Osteoblast (primary cell): ENCODE data around the gene PPFIBP2. TPM values are rescaled to one million over a fixed set of nuclear protein-coding genes. Genes with fewer than 3 reads are reported as not detected.

Experiments used
- DNase-seq: peaks from one replicate; pipeline ENCODE4 v3.0.0; 2011; ENCODE audit warnings: low spot score, mixed read lengths; ENCODE audit not compliant: insufficient read length; ENCODE audit errors: missing footprints
- H2AFZ ChIP-seq: 2 replicates; pipeline ENCODE4 v1.6.0; 2011; ENCODE audit warnings: mild to moderate bottlenecking, low read length
- H3K27ac ChIP-seq: 2 replicates; pipeline ENCODE4 v1.5.1; 2011; ENCODE audit warnings: mild to moderate bottlenecking, low read depth, low read length, moderate library complexity
- H3K27me3 ChIP-seq: 2 replicates; pipeline ENCODE4 v1.6.0; 2012; ENCODE audit warnings: mild to moderate bottlenecking, control low read depth, inconsistent platforms, low read length, moderate library complexity; ENCODE audit not compliant: insufficient read depth
- H3K36me3 ChIP-seq: 2 replicates; pipeline ENCODE4 v1.5.1; 2011; ENCODE audit warnings: mild to moderate bottlenecking, low read length, control low read depth, moderate library complexity; ENCODE audit not compliant: insufficient read depth
- H3K4me1 ChIP-seq: 2 replicates; pipeline ENCODE4 v1.5.1; 2011; ENCODE audit warnings: mild to moderate bottlenecking, low read length, control low read depth, moderate library complexity; ENCODE audit not compliant: insufficient read depth
- H3K4me2 ChIP-seq: 2 replicates; pipeline ENCODE4 v1.6.0; 2011; ENCODE audit warnings: mild to moderate bottlenecking, low read length; ENCODE audit not compliant: insufficient read depth
- H3K4me3 ChIP-seq: fragments of 200-600 bp; sonication (generic); 3 replicates; pipeline ENCODE4 v1.5.1; 2012; ENCODE audit warnings: mild to moderate bottlenecking, low read length, inconsistent platforms; ENCODE audit not compliant: insufficient read depth
- H3K79me2 ChIP-seq: 2 replicates; pipeline ENCODE4 v1.6.0; 2012; ENCODE audit warnings: mild to moderate bottlenecking, low read length, control low read depth, inconsistent platforms; ENCODE audit not compliant: insufficient read depth
- H3K9me3 ChIP-seq: 2 replicates; pipeline ENCODE4 v1.5.1; 2011; ENCODE audit warnings: low read depth, low read length, control low read depth
- H4K20me1 ChIP-seq: 2 replicates; pipeline ENCODE4 v1.6.0; 2012; ENCODE audit warnings: mild to moderate bottlenecking, low read length, control low read depth; ENCODE audit not compliant: insufficient read depth
- CTCF ChIP-seq: IDR thresholded peaks from 2 replicates; pipeline ENCODE4 v1.5.1; 2011; ENCODE audit warnings: mild to moderate bottlenecking, low read depth, low read length, moderate library complexity; ENCODE audit errors: extremely low read depth
- total RNA-seq: library from RNA; depleted of rRNA; stranded (reverse); fragments of >200 nt; gene quantifications from 2 replicates; pipeline ENCODE4 v1.2.3, GENCODE V29; 2012

PPFIBP2 gene
- total RNA-seq, 1 donor, result 25.0 TPM

GRCh38 chr11:7646866-7647265, 133.1 kb downstream of the PPFIBP2 start:
- H3K4me2 ChIP-seq, result no peak overlapping the region
- H3K27ac ChIP-seq, result no peak overlapping the region
- no peak overlapping the region for H2AFZ ChIP-seq
- DNase-seq, result no peak
- no peaks in the 10 kb centered on the region for H3K36me3 ChIP-seq
- no peak overlapping the region for H3K4me3 ChIP-seq
- H4K20me1 ChIP-seq, result no peaks in the 10 kb centered on the region
- no peaks in the 10 kb centered on the region for H3K9me3 ChIP-seq
- H3K27me3 ChIP-seq, result no peaks in the 10 kb centered on the region
- no peak for TF ChIP-seq CTCF
- no peaks in the 10 kb centered on the region for H3K4me1 ChIP-seq
- H3K79me2 ChIP-seq, result no peaks in the 10 kb centered on the region

GRCh38 chr11:7648264-7648663, 134.5 kb downstream of the PPFIBP2 start:
- no peak overlapping the region for H2AFZ ChIP-seq
- H4K20me1 ChIP-seq, result no peaks in the 10 kb centered on the region
- no peak for TF ChIP-seq CTCF
- no peaks in the 10 kb centered on the region for H3K4me1 ChIP-seq
- H3K27me3 ChIP-seq, result no peaks in the 10 kb centered on the region
- no peaks in the 10 kb centered on the region for H3K79me2 ChIP-seq
- no peak overlapping the region for H3K4me3 ChIP-seq
- H3K36me3 ChIP-seq, result no peaks in the 10 kb centered on the region
- DNase-seq, result no peak
- H3K27ac ChIP-seq, result no peak overlapping the region
- H3K4me2 ChIP-seq, result no peak overlapping the region
- H3K9me3 ChIP-seq, result no peaks in the 10 kb centered on the region

GRCh38 chr11:7651140-7651551, 137.3 kb downstream of the PPFIBP2 start:
- Histone ChIP-seq H3K9me3 (no peaks in the 10 kb centered on the region), H4K20me1 (no peaks in the 10 kb centered on the region), H3K27ac (no peak overlapping the region), H2AFZ (no peak overlapping the region), H3K4me3 (no peak overlapping the region), H3K79me2 (no peaks in the 10 kb centered on the region), H3K36me3 (no peaks in the 10 kb centered on the region), H3K4me2 (no peak overlapping the region), H3K27me3 (no peaks in the 10 kb centered on the region), H3K4me1 (no peaks in the 10 kb centered on the region)
- no peak for DNase-seq
- TF ChIP-seq CTCF, result no peak

- Histone ChIP-seq H3K9me3 (no peaks in the 10 kb centered on the region), H3K79me2 (no peaks in the 10 kb centered on the region), H3K27ac (no peak overlapping the region), H2AFZ (no peak overlapping the region), H3K4me2 (no peak overlapping the region), H3K27me3 (no peaks in the 10 kb centered on the region), H4K20me1 (no peaks in the 10 kb centered on the region), H3K36me3 (no peaks in the 10 kb centered on the region), H3K4me1 (no peaks in the 10 kb centered on the region), H3K4me3 (no peak overlapping the region)
- TF ChIP-seq CTCF, result no peak
- DNase-seq, result no peak
These were observed 137.9 kb downstream of the PPFIBP2 start for GRCh38 chr11:7651700-7652099.
